Neural cell (in vitro differentiated cells): Measurements from ENCODE around the gene PIP5K1B. TPM values are rescaled to one million over a fixed set of nuclear protein-coding genes. Genes with fewer than 3 reads are reported as not detected.

Source experiments
- H2AFZ ChIP-seq: fragments of 200-600, 300-800 bp; sonication (generic), shearing (Covaris generic); 2 replicates; pipeline ENCODE4 v1.6.0; 2014; ENCODE audit warnings: low read depth, mild to moderate bottlenecking, antibody characterized with exemption, low read length, moderate library complexity
- H3F3A ChIP-seq: fragments of 200-600 bp; shearing (Covaris generic); 2 replicates; pipeline ENCODE4 v1.6.1; 2016; ENCODE audit warnings: mild to moderate bottlenecking, moderate library complexity, mixed read lengths, antibody characterized with exemption, low read length; ENCODE audit not compliant: insufficient read depth, poor library complexity, severe bottlenecking
- H3K27ac ChIP-seq: fragments of 200-600, 300-800 bp; sonication (generic), shearing (Covaris generic); 2 replicates; pipeline ENCODE4 v1.5.1; 2014; ENCODE audit warnings: mild to moderate bottlenecking, low read length, moderate library complexity
- H3K27me3 ChIP-seq: fragments of 300-800, 200-600 bp; sonication (generic), shearing (Covaris generic); 2 replicates; pipeline ENCODE4 v1.6.0; 2014; ENCODE audit warnings: mild to moderate bottlenecking, low read depth, low read length, moderate library complexity; ENCODE audit not compliant: insufficient read depth
- H3K36me3 ChIP-seq: fragments of 300-800, 200-600 bp; sonication (generic), shearing (Covaris generic); 2 replicates; pipeline ENCODE4 v1.5.1; 2014; ENCODE audit warnings: mild to moderate bottlenecking, antibody characterized with exemption, low read length, moderate library complexity; ENCODE audit not compliant: insufficient read depth
- H3K4me2 ChIP-seq: fragments of 300-800, 200-600 bp; sonication (generic), shearing (Covaris generic); 2 replicates; pipeline ENCODE4 v1.6.0; 2014; ENCODE audit warnings: mild to moderate bottlenecking, low read length
- H3K4me3 ChIP-seq: fragments of 300-800, 200-600 bp; sonication (generic), shearing (Covaris generic); 2 replicates; pipeline ENCODE4 v1.5.1; 2014; ENCODE audit warnings: mild to moderate bottlenecking, low read length, moderate library complexity
- H3K79me2 ChIP-seq: fragments of 200-600 bp; shearing (Covaris generic); replicated peaks from 2 replicates; pipeline ENCODE4 v1.6.0; 2014; ENCODE audit warnings: mild to moderate bottlenecking, low read length, moderate library complexity; ENCODE audit not compliant: insufficient read depth
- H3K9ac ChIP-seq: fragments of 300-800, 200-600 bp; sonication (generic), shearing (Covaris generic); 2 replicates; pipeline ENCODE4 v1.6.1; 2016; ENCODE audit warnings: mild to moderate bottlenecking, low read length, mixed read lengths
- H3K9me2 ChIP-seq: fragments of 200-600 bp; shearing (Covaris generic); 2 replicates; pipeline ENCODE4 v1.6.1; 2016; ENCODE audit warnings: mild to moderate bottlenecking, low read length, mixed read lengths; ENCODE audit not compliant: insufficient read depth
- H3K9me3 ChIP-seq: fragments of 200-600, 300-800 bp; sonication (generic), shearing (Covaris generic); 2 replicates; pipeline ENCODE4 v1.6.1; 2016; ENCODE audit warnings: mild to moderate bottlenecking, mixed run types, low read length, moderate library complexity, mixed read lengths
- H4K20me1 ChIP-seq: fragments of 200-600 bp; shearing (Covaris generic); 2 replicates; pipeline ENCODE4 v1.6.1; 2016; ENCODE audit warnings: mild to moderate bottlenecking, mixed run types; ENCODE audit not compliant: insufficient read depth
- EP300 ChIP-seq: fragments of 450-650 bp; conservative IDR thresholded peaks from 2 replicates; pipeline ENCODE4 v1.6.1; 2014; ENCODE audit warnings: antibody characterized with exemption, mild to moderate bottlenecking, moderate library complexity; ENCODE audit not compliant: poor library complexity, severe bottlenecking
- EZH2 ChIP-seq: fragments of 200-600, 300-800 bp; shearing (Covaris generic), sonication (generic); IDR thresholded peaks from 2 replicates; pipeline ENCODE4 v1.6.1; 2014; ENCODE audit warnings: antibody characterized with exemption, low read length, borderline replicate concordance, mild to moderate bottlenecking; ENCODE audit not compliant: insufficient read depth, poor library complexity, severe bottlenecking
- MXI1 ChIP-seq: fragments of 450-650 bp; conservative IDR thresholded peaks from 2 replicates; pipeline ENCODE4 v1.6.1; 2014; ENCODE audit warnings: antibody characterized with exemption, mild to moderate bottlenecking; ENCODE audit not compliant: poor library complexity, severe bottlenecking
- POLR2AphosphoS5 ChIP-seq: IDR thresholded peaks from 2 replicates; pipeline ENCODE4 v1.6.1; 2012
- RAD21 ChIP-seq: fragments of 450-650 bp; conservative IDR thresholded peaks from 2 replicates; pipeline ENCODE4 v1.6.1; 2014; ENCODE audit warnings: antibody characterized with exemption, mild to moderate bottlenecking, moderate library complexity
- SMC3 ChIP-seq: fragments of 450-650 bp; conservative IDR thresholded peaks from 2 replicates; pipeline ENCODE4 v1.6.1; 2014; ENCODE audit warnings: antibody characterized with exemption, mild to moderate bottlenecking, moderate library complexity; ENCODE audit not compliant: poor library complexity
- TAF1 ChIP-seq: IDR thresholded peaks from 2 replicates; pipeline ENCODE4 v1.6.1; 2012; ENCODE audit warnings: low read depth
- polyA plus RNA-seq: library from polyadenylated mRNA; depleted of rRNA; stranded (reverse); fragments of >200 nt; gene quantifications from 2 replicates; pipeline ENCODE4 v1.2.3, GENCODE V29; 2014
- TF ChIP-seq, protein P1 (sequence below): IDR thresholded peaks from 2 replicates; pipeline ENCODE4 v1.6.1; 2012; ENCODE audit warnings: borderline replicate concordance
- TF ChIP-seq, protein P2 (sequence below): fragments of 450-650 bp; IDR thresholded peaks from 2 replicates; pipeline ENCODE4 v1.5.1; 2014; ENCODE audit warnings: antibody characterized with exemption, mild to moderate bottlenecking, moderate library complexity; ENCODE audit not compliant: poor library complexity, severe bottlenecking

The PIP5K1B gene
- polyA plus RNA-seq, 1 donor from 2014 or later: 1.5 TPM

- no peak overlapping the region for H3K9ac ChIP-seq
- H3K36me3 ChIP-seq: no peaks in the 10 kb centered on the region
- no peak for TF ChIP-seq SMC3
- no peak for TF ChIP-seq RAD21
- TF ChIP-seq EZH2: no peak
- no peak for TF ChIP-seq MXI1
- TF ChIP-seq EP300: no peak
- TF ChIP-seq, protein P1, sequence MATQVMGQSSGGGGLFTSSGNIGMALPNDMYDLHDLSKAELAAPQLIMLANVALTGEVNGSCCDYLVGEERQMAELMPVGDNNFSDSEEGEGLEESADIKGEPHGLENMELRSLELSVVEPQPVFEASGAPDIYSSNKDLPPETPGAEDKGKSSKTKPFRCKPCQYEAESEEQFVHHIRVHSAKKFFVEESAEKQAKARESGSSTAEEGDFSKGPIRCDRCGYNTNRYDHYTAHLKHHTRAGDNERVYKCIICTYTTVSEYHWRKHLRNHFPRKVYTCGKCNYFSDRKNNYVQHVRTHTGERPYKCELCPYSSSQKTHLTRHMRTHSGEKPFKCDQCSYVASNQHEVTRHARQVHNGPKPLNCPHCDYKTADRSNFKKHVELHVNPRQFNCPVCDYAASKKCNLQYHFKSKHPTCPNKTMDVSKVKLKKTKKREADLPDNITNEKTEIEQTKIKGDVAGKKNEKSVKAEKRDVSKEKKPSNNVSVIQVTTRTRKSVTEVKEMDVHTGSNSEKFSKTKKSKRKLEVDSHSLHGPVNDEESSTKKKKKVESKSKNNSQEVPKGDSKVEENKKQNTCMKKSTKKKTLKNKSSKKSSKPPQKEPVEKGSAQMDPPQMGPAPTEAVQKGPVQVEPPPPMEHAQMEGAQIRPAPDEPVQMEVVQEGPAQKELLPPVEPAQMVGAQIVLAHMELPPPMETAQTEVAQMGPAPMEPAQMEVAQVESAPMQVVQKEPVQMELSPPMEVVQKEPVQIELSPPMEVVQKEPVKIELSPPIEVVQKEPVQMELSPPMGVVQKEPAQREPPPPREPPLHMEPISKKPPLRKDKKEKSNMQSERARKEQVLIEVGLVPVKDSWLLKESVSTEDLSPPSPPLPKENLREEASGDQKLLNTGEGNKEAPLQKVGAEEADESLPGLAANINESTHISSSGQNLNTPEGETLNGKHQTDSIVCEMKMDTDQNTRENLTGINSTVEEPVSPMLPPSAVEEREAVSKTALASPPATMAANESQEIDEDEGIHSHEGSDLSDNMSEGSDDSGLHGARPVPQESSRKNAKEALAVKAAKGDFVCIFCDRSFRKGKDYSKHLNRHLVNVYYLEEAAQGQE: no peak
- TF ChIP-seq POLR2AphosphoS5: no peak
- no peak for TF ChIP-seq TAF1
- TF ChIP-seq, protein P2, sequence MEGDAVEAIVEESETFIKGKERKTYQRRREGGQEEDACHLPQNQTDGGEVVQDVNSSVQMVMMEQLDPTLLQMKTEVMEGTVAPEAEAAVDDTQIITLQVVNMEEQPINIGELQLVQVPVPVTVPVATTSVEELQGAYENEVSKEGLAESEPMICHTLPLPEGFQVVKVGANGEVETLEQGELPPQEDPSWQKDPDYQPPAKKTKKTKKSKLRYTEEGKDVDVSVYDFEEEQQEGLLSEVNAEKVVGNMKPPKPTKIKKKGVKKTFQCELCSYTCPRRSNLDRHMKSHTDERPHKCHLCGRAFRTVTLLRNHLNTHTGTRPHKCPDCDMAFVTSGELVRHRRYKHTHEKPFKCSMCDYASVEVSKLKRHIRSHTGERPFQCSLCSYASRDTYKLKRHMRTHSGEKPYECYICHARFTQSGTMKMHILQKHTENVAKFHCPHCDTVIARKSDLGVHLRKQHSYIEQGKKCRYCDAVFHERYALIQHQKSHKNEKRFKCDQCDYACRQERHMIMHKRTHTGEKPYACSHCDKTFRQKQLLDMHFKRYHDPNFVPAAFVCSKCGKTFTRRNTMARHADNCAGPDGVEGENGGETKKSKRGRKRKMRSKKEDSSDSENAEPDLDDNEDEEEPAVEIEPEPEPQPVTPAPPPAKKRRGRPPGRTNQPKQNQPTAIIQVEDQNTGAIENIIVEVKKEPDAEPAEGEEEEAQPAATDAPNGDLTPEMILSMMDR: no peak
- no peak overlapping the region for H3K27ac ChIP-seq
- no peaks in the 10 kb centered on the region for H3F3A ChIP-seq
- no peak overlapping the region for H2AFZ ChIP-seq
- H3K79me2 ChIP-seq: no peaks in the 10 kb centered on the region
- H4K20me1 ChIP-seq: no peaks in the 10 kb centered on the region
- H3K27me3 ChIP-seq: no peaks in the 10 kb centered on the region
- no peaks in the 10 kb centered on the region for H3K9me2 ChIP-seq
- H3K9me3 ChIP-seq: no peaks in the 10 kb centered on the region
- H3K4me2 ChIP-seq: no peak overlapping the region
- H3K4me3 ChIP-seq: no peak overlapping the region
These were observed 286.4 kb downstream of the PIP5K1B start for GRCh38 chr9:68991457-68991856.

DNA sequence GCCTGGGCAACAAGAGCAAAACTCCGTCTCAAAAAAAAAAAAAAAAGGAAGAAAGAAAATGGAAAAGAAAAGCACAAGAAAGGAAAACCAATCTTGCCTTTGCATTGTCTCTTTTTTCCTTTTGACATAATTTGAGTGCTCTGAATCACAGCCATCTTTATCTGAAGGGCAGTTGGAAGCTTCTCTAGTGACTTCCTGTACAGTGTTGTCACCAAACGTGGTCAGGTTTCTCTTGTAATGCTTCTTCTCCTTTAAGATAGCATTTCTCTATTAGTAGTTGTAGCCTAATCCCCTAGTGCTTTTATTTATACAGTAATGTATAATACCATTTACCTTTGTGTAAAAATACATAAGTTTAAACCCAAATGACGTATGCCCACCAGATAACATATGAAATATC is 290.7 kb downstream of the PIP5K1B start:
- no peak overlapping the region for H2AFZ ChIP-seq
- TF ChIP-seq MXI1 (no peak), EZH2 (no peak), POLR2AphosphoS5 (no peak), EP300 (no peak), TAF1 (no peak), SMC3 (no peak), RAD21 (no peak)
- TF ChIP-seq, protein P2: no peak
- TF ChIP-seq, protein P1: no peak

More for the DNA sequence above, 290.7 kb downstream of the PIP5K1B start:
- Histone ChIP-seq H3K4me3 (no peak overlapping the region), H4K20me1 (no peaks in the 10 kb centered on the region), H3K9me3 (no peaks in the 10 kb centered on the region), H3K36me3 (no peaks in the 10 kb centered on the region), H3K27me3 (no peaks in the 10 kb centered on the region), H3K27ac (no peak overlapping the region), H3K4me2 (no peak overlapping the region), H3F3A (no peaks in the 10 kb centered on the region), H3K79me2 (no peaks in the 10 kb centered on the region), H3K9ac (no peak overlapping the region), H3K9me2 (no peaks in the 10 kb centered on the region)
